IPS-NIHi7 (cell line): ENCODE data around the gene ESRP2.
A peak's percentile ranks its signal among the peaks of the same experiment; 100 is the strongest.

Source experiments
- DNase-seq: peaks from one replicate; pipeline ENCODE4 v3.0.0; 2012; ENCODE audit warnings: mixed read lengths; ENCODE audit errors: extremely low spot score

ESRP2 gene

GRCh38 chr16:68235887-68236136 lies at the start of gene ESRP2:
Gene ESRP2 (minus strand): TSS chr16:68236127. CDS start chr16:68236045, 82 bp downstream.
- no peak for DNase-seq

GRCh38 chr16:68285683-68286082 lies 49.8 kb upstream of the ESRP2 start:
- DNase-seq, result no peak

GRCh38 chr16:68284847-68285246 lies 48.9 kb upstream of the ESRP2 start:
- no peak for DNase-seq

GRCh38 chr16:68283801-68284598 lies 48.1 kb upstream of the ESRP2 start:
- DNase-seq, result no peak

GRCh38 chr16:68283346-68283745 lies 47.4 kb upstream of the ESRP2 start:
- no peak for DNase-seq

- DNase-seq, result no peak
Measured at GRCh38 chr16:68282064-68282452, 46.1 kb upstream of the ESRP2 start.

- no peak for DNase-seq
Measured at GRCh38 chr16:68281368-68282063, 45.6 kb upstream of the ESRP2 start.

- DNase-seq, result no peak
Measured at GRCh38 chr16:68279726-68280558, 44.0 kb upstream of the ESRP2 start.

GRCh38 chr16:68276223-68276622 lies 40.3 kb upstream of the ESRP2 start:
- DNase-seq, result no peak

- no peak for DNase-seq
Measured at GRCh38 chr16:68275611-68276191, 39.8 kb upstream of the ESRP2 start.

- no peak for DNase-seq
Measured at GRCh38 chr16:68274441-68274840, 38.5 kb upstream of the ESRP2 start.

GRCh38 chr16:68273896-68274295 lies 38.0 kb upstream of the ESRP2 start:
- no peak for DNase-seq

- no peak for DNase-seq
Measured at GRCh38 chr16:68273459-68273858, 37.5 kb upstream of the ESRP2 start.

GRCh38 chr16:68272507-68273209 lies 36.7 kb upstream of the ESRP2 start:
- no peak for DNase-seq

GRCh38 chr16:68270353-68270752 lies 34.4 kb upstream of the ESRP2 start:
- no peak for DNase-seq

GRCh38 chr16:68269793-68270192 lies 33.9 kb upstream of the ESRP2 start:
- DNase-seq, result no peak

- no peak for DNase-seq
Measured at GRCh38 chr16:68267612-68268405, 31.9 kb upstream of the ESRP2 start.

GRCh38 chr16:68265078-68265920 lies 29.4 kb upstream of the ESRP2 start:
- peak; percentile 53 for DNase-seq

GRCh38 chr16:68264128-68265077 lies 28.5 kb upstream of the ESRP2 start, which contains the start of gene SLC7A6:
Gene SLC7A6 (plus strand): TSS chr16:68264526. CDS start chr16:68274727, 10,201 bp downstream.
- DNase-seq, result peak; percentile 86
